Erythroblast (primary cell): ENCODE measurements around the gene HERPUD2.
A peak's percentile ranks its signal among the peaks of the same experiment; 100 is the strongest.
"Not testable (repeated sequence)": the region's sequence is repeated elsewhere in the genome, so short reads cannot be mapped to it uniquely, and the experiment has no call there.

Experiments
- DNase-seq, 2 experiments: peaks; one replicate each; lab custom pipeline; 2025; lab: John Stamatoyannopoulos, UW
- GATA1 ChIP-seq: IDR thresholded peaks from 2 replicates; pipeline ENCODE4 v1.6.1; 2011; ENCODE audit warnings: low read depth, mild to moderate bottlenecking, control low read depth, low read length, moderate library complexity
- POLR2A ChIP-seq: IDR thresholded peaks from 2 replicates; pipeline ENCODE4 v1.6.1; 2011; ENCODE audit warnings: mild to moderate bottlenecking, low read length

The HERPUD2 gene

DNA sequence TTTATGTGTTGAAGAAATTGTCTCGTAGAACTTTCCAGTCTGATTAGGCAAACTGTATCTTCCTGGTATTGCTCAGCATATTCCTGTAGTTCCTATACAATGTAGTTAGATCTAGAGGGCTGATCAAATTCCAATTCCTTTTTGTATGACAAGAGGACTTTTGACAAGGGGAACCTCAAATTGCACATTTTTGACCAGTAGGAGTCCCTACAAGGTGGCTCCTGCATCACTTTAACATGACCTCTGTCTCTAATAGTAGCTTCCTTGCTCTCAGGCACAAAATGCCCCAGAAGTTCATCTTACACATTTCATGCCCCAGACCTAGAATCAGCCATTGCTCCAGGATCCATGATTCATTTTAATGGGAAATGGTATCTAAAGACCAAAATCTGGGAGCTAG, 18.7 kb downstream of the HERPUD2 start:
- no peak for TF ChIP-seq GATA1
- no peak for TF ChIP-seq POLR2A
- DNase-seq = no peak

DNA sequence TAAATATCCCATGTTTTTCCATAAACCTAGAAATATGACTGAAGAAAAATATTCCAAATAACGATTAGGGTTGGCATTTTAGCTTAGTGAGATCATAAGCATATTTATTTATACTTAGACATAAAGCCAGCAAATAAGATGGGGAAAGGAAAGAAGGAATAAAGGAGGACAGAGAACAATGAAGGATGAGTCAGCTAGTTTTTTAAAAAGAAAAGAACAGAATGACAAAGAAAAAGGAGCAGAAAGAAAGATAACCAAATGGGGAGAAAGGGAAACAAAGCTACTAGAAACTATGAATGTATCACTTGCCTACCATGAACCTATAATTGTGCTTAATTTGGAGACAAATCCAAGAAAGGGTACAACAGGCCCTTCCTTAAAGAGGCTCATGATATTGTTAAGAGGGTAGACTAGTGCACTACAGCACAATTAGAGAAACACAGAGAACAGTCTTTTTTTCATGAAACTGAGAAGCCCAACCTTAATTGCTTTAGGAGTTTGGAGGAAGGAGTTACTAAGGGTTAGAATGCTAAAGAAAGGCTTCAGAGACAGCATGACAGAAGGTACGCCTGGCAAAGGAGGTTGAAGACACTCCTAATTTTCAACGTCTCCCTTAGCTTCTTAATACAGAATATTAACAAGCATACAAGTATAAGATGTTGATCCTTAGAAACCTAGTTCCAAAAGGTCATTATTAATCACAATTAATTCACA, 23.9 kb downstream of the HERPUD2 start:
- TF ChIP-seq GATA1 (no peak), POLR2A (no peak)
- DNase-seq = no peak

- not testable (repeated sequence) for DNase-seq
Measured at GRCh38 chr7:35660411-35660810, 34.5 kb downstream of the HERPUD2 start.

DNA sequence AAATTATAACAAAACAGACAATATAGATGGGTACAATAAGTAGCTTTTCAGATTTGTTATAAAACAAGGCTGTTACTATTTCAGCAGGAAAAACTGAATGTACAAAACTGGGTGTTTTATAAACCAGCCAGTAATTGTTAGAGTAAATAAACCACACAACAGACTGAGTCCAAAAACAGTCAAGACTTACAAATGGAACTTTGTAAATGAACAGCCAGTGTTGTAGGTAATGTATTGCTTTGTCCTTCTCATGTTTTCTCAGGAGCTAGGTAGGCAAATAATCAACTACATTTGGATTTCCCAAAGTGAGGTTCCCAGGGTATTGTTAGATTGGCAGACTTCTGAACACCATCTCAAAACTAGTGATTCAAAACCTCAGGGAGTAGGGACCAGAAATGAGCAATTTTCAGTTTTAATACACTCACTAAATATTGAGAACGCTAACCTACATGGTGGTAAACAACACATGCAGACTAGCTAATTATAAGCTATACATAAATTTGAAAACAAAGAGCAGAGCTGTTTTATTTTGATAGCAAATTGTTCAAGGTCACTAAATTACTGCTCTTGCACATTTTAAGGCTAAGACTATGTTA, 36.2 kb downstream of the HERPUD2 start:
- TF ChIP-seq GATA1 (no peak), POLR2A (no peak)
- no peak for DNase-seq

GRCh38 chr7:35657125-35657524, 37.8 kb downstream of the HERPUD2 start:
- TF ChIP-seq POLR2A (no peak), GATA1 (no peak)
- no peak for DNase-seq

GRCh38 chr7:35654558-35654957, 40.4 kb downstream of the HERPUD2 start:
- not testable (repeated sequence) for DNase-seq

DNA sequence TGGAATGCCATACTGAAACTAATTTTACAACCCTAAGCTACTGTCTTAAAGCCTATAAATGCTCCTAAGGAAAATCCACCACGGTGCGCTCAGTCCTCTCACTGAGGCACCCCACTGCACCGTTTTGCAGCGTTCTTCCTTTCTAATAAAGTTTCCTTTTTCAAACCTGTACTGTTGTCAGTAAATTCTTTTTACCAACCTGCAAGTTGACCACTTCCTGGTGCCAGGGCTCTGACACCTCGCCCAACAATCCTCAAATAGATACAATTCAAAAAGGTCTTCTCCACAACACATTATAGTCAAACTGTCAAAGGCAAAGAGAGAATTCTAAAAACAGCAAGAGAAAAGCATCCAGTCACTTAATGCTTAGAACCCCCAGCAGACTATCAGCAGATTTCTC, 42.8 kb downstream of the HERPUD2 start:
- TF ChIP-seq GATA1 (no peak), POLR2A (no peak)
- DNase-seq = no peak

- DNase-seq = no peak
- TF ChIP-seq POLR2A (no peak), GATA1 (no peak)
Measured at GRCh38 chr7:35650751-35651150, 44.2 kb downstream of the HERPUD2 start.

DNA sequence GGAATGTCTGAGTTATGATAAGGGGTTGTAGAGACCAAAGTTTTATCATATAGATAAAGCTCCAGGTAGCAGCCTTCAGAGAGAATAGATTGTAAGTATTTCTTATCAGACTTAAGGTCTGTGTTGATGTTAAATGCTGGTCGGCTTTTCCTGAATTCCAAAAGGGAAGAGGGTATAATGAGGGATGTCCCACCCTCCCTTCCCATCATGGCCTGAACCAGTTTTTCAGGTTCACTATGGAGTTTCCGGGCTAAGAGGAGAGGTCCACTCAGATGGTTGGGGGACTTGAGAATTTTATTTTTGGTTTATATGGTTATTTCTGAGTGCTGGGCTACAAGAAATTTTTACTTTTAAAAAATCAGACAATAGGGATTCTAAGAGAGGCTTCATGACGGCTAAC, 45.2 kb downstream of the HERPUD2 start:
- TF ChIP-seq GATA1 (no peak), POLR2A (no peak)
- no peak for DNase-seq

DNA sequence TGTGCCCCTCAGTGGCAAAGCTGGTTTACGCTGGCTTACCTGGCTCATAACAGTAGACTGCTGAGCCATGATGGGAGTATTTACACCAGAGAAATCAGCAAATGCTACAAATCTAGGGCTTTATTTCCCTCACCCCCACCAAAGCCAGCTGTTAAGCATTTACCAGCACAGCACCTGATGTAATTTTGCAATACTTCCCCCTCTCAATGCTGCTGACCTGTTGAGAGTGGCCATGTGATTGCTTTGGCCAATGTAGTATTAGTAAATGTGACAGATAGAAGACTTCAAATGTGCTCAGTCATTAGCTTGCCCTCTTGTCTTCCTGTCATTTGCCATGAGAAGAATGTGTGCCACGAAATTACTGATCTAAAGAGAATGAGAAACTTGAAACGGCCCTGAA, 46.6 kb downstream of the HERPUD2 start:
- DNase-seq = no peak
- no peak for TF ChIP-seq GATA1
- TF ChIP-seq POLR2A = no peak

DNA sequence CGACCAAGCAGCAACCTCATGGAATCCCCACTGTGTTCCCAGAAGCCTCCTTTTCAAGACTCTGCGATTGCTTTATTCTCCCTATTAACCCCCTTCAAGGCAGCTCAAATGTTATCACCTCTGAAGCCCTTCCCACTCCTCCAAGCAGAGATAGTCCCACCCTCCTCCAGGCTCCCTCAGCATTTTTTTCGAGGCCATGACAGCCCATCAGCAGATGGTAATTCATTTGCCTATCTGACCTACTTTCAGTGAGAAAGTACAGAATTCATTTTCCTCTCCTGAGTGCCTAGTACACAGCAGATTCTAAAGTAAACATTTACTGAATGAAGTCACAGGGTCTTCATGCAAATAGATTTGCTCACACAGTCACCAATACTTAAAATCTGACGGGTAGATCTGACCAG, 47.8 kb downstream of the HERPUD2 start:
- DNase-seq = peak; percentile 39 to 50
- TF ChIP-seq GATA1 = no peak
- no peak for TF ChIP-seq POLR2A

- no peak for TF ChIP-seq POLR2A
- TF ChIP-seq GATA1 = no peak
- no peak for DNase-seq
Measured at GRCh38 chr7:35646289-35647023, 48.5 kb downstream of the HERPUD2 start.

GRCh38 chr7:35645691-35646090, 49.2 kb downstream of the HERPUD2 start:
- TF ChIP-seq POLR2A = no peak
- no peak for TF ChIP-seq GATA1
- DNase-seq = no peak

DNA sequence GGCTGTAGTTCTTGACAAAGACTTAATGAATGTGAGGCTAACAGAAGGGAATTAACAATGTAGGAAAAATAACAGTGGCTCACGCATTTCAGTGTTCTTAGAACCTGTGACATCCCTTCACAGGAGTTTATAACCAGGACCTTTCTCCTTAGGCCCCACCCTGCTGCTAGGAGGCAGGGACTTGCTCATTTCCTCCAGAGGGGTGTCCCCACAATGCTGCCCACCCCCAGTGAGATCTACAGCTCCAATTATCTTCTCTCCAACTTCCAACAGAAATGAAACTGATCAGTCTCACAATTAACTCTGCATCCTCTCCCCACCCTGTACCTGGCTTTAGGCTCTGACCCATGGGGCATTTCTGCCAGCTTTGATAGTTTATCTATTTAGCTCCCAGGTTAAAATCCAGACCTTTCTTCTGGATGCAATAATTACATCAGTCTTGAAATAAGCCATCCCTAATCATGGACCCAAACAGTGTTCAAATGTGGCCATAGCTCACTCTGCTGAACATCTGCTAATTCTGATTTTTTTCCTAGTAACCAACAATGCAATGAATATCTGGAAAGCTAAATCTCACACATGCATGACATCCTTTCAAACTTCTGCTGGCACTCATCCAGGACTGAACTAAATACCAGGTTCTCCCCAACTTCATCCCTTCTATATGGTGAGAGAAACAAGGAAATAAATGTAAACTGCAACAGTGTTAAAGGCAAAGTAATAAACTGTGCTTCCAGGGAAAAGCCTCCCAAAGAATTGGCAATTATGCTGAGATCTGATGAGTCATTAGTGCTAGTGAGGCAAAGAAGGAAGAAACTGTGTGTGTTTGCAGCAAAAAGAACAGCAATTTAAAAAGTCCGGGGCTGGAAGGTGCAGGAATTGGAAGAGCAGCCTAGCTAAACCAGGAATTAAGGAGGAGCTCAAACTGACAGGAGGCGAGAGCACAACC, 64.6 kb downstream of the HERPUD2 start:
- TF ChIP-seq POLR2A = no peak
- no peak for TF ChIP-seq GATA1
- peak in 1 of 2 experiments; percentile 6 for DNase-seq
